ENCODE results near the gene GRIK4. TPM values are rescaled to one million over a fixed set of nuclear protein-coding genes. Genes with fewer than 3 reads are reported as not detected.

Gene GRIK4, protein sequence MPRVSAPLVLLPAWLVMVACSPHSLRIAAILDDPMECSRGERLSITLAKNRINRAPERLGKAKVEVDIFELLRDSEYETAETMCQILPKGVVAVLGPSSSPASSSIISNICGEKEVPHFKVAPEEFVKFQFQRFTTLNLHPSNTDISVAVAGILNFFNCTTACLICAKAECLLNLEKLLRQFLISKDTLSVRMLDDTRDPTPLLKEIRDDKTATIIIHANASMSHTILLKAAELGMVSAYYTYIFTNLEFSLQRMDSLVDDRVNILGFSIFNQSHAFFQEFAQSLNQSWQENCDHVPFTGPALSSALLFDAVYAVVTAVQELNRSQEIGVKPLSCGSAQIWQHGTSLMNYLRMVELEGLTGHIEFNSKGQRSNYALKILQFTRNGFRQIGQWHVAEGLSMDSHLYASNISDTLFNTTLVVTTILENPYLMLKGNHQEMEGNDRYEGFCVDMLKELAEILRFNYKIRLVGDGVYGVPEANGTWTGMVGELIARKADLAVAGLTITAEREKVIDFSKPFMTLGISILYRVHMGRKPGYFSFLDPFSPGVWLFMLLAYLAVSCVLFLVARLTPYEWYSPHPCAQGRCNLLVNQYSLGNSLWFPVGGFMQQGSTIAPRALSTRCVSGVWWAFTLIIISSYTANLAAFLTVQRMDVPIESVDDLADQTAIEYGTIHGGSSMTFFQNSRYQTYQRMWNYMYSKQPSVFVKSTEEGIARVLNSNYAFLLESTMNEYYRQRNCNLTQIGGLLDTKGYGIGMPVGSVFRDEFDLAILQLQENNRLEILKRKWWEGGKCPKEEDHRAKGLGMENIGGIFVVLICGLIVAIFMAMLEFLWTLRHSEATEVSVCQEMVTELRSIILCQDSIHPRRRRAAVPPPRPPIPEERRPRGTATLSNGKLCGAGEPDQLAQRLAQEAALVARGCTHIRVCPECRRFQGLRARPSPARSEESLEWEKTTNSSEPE
- 0.37 TPM for total RNA-seq
- 0.05 TPM for polyA plus RNA-seq

GRCh38 chr11:120511116-120511819, at the start of gene GRIK4:
Gene GRIK4 (plus strand): TSS chr11:120511748. CDS start chr11:120660319, 148,571 bp downstream.
- no peaks in the 10 kb centered on the region for H3K36me3 ChIP-seq (ENCODE audit: insufficient read depth)
- H3K4me1 ChIP-seq (ENCODE audit: insufficient read depth): no peaks in the 10 kb centered on the region
- peak within 1 kb of the TSS; percentile 64 for H3K4me3 ChIP-seq (ENCODE audit: low read depth, low read length)
- no peak within 1 kb of the TSS for H3K27ac ChIP-seq (ENCODE audit: low read depth)
- peak; percentile 37 for DNase-seq (ENCODE audit: extremely low spot score)
- WGBS: 1% methylated on average over 95 of the region's 95 CpGs

DNA sequence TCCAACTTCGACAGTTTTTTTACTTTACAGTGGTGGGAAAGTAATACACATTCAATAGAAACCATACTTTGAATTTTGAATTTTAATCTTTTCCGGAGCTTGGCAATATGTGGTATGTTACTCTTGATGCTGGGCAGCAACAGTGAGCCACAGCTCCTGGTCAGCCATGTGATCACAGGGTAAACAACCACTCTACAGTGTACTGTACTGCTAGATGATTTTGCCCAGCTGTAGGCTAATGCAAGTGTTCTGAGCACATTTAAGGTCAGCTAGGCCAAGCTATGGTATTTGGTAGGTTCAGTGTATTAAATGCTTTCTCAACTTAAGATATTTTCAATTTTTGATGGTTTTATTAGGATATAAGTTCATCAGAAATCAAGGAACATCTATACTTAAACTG, 48.7 kb upstream of the GRIK4 start:
- peaks cover 16% of the 10 kb centered on the region for H3K36me3 ChIP-seq (ENCODE audit: insufficient read depth)
- H3K4me3 ChIP-seq (ENCODE audit: low read depth, low read length): no peak overlapping the region
- 95% methylated on average over 2 of the region's 2 CpGs for WGBS
- H3K4me1 ChIP-seq (ENCODE audit: insufficient read depth): no peaks in the 10 kb centered on the region
- no peak overlapping the region for H3K27ac ChIP-seq (ENCODE audit: low read depth)
- DNase-seq (ENCODE audit: extremely low spot score): no peak

DNA sequence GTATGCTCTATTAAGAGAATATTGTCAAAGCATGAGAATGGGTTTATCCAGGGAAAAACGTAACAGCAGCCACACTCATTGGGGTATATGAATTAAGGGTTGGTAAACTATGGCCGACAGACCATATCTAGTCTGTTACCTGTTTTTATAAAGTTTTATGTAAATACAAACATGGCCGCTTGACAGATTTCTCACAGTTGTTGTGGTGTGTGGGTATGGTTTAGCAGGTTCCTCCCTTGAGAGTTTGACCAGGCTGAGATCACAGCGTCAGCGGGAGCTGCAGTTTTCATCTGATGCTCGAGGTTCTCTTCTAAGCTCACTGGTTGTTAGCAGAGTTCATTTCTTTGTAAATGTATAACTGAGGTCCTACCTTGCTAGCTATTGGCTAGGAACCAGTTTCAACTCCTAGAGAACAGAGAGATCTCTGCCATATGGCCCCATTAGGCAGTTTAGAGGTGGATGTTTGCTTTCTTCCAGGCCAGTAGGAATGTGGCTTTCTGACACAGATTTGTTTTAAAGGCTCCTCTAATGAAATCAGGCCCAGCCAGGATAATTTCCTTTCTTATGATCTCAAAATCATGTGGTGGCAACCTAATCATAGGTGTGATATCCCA, 45.5 kb upstream of the GRIK4 start:
- 88% methylated on average over 6 of the region's 6 CpGs for WGBS
- Histone ChIP-seq H3K27ac (ENCODE audit: low read depth) (no peak overlapping the region), H3K4me3 (ENCODE audit: low read depth, low read length) (no peak overlapping the region), H3K4me1 (ENCODE audit: insufficient read depth) (no peaks in the 10 kb centered on the region), H3K36me3 (ENCODE audit: insufficient read depth) (peaks cover 15% of the 10 kb centered on the region)
- no peak for DNase-seq (ENCODE audit: extremely low spot score)

GRCh38 chr11:120467627-120468026, 43.9 kb upstream of the GRIK4 start:
- H3K4me3 ChIP-seq (ENCODE audit: low read depth, low read length): no peak overlapping the region
- 90% methylated on average over 6 of the region's 6 CpGs for WGBS
- H3K36me3 ChIP-seq (ENCODE audit: insufficient read depth): peaks cover 6% of the 10 kb centered on the region
- no peak for DNase-seq (ENCODE audit: extremely low spot score)
- H3K27ac ChIP-seq (ENCODE audit: low read depth): no peak overlapping the region
- H3K4me1 ChIP-seq (ENCODE audit: insufficient read depth): no peaks in the 10 kb centered on the region

DNA sequence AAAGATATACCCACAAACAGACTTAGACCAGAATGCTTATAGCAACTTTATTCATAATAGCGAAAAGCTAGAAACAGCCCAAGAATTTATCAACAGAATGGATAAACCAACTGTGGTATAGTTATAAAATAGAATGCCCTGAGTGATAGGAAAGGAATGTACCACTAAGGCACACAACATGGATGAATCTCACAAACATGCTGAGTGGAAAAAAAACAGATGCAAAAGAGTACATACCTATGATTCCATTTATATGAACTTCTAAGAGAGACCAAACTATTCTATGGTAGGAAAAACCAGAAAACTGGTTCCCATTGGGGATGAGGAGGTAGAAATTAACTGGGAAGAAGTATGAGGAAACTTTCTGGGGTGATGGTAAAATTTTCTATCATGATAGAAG, 40.4 kb upstream of the GRIK4 start:
- Histone ChIP-seq H3K4me3 (ENCODE audit: low read depth, low read length) (no peak overlapping the region), H3K4me1 (ENCODE audit: insufficient read depth) (no peaks in the 10 kb centered on the region), H3K36me3 (ENCODE audit: insufficient read depth) (peaks cover 9% of the 10 kb centered on the region), H3K27ac (ENCODE audit: low read depth) (no peak overlapping the region)
- WGBS: 89% methylated on average over 1 of the region's 1 CpG
- DNase-seq (ENCODE audit: extremely low spot score): no peak

GRCh38 chr11:120471994-120472393, 39.6 kb upstream of the GRIK4 start:
- no peak overlapping the region for H3K27ac ChIP-seq (ENCODE audit: low read depth)
- WGBS: 94% methylated on average over 3 of the region's 3 CpGs
- H3K4me1 ChIP-seq (ENCODE audit: insufficient read depth): no peaks in the 10 kb centered on the region
- no peak for DNase-seq (ENCODE audit: extremely low spot score)
- H3K36me3 ChIP-seq (ENCODE audit: insufficient read depth): peaks cover 9% of the 10 kb centered on the region
- H3K4me3 ChIP-seq (ENCODE audit: low read depth, low read length): no peak overlapping the region

DNA sequence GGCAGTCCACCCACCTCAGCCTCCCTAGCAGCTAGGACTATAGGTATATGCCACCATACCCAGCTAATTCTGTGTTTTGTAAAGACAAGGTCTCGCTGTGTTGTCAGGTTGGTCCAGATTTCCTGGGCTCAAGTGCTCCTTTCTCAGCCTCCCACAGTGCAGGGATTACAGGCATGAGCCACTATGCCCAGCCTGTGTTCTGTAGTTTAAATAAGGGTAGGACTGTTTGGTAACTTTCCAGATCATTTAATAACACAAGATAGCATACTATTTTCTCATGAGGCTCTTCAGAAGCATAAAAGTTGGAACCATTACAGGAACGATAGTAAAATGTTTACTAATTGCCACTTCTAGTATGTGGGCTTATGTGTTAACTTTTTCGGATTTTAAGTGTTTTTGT, 38.0 kb upstream of the GRIK4 start:
- H3K27ac ChIP-seq (ENCODE audit: low read depth): no peak overlapping the region
- WGBS: 77% methylated on average over 3 of the region's 3 CpGs
- no peak overlapping the region for H3K4me3 ChIP-seq (ENCODE audit: low read depth, low read length)
- H3K36me3 ChIP-seq (ENCODE audit: insufficient read depth): peaks cover 6% of the 10 kb centered on the region
- DNase-seq (ENCODE audit: extremely low spot score): no peak
- no peaks in the 10 kb centered on the region for H3K4me1 ChIP-seq (ENCODE audit: insufficient read depth)

DNA sequence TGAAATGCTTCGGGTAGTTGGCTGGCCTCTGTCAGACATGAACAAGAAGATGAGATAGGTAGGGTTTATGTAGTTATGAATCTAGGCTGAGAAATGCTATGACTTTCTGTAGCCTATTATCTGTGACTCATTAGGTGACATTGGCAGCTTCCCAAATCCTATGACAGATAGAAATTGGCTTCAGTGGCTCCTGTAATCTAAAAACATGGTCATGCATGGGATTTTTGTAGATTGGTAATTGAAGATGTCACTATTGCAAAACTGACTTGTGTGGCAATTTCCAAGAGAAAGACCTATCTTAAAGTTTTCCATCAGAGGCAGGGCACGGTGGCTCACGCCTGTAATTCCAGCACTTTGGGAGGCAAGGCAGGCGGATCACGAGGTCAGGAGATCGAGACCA, 29.4 kb upstream of the GRIK4 start:
- no peaks in the 10 kb centered on the region for H3K4me1 ChIP-seq (ENCODE audit: insufficient read depth)
- peaks cover 4% of the 10 kb centered on the region for H3K36me3 ChIP-seq (ENCODE audit: insufficient read depth)
- 92% methylated on average over 6 of the region's 6 CpGs for WGBS
- DNase-seq (ENCODE audit: extremely low spot score): no peak
- H3K4me3 ChIP-seq (ENCODE audit: low read depth, low read length): no peak overlapping the region
- no peak overlapping the region for H3K27ac ChIP-seq (ENCODE audit: low read depth)

DNA sequence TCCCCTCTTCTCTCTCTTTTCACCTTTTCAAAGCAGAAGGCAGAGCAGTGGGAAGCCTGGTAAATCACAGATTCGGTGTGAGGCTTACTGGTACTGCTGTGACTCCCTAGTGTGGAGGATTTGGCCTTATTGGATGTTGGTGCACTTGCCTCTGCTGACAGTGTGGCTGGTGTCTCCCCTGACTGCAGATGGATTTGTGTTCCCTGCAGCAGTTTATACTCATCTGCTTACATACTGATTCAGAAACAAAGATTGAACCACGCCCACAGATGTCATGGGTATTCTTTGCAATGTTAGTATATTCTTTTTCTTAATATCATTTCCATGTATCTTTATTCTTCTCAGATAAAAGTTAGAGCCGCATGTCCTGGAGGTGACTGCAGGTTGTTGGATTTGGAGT, 26.8 kb upstream of the GRIK4 start:
- H3K4me1 ChIP-seq (ENCODE audit: insufficient read depth): no peaks in the 10 kb centered on the region
- H3K27ac ChIP-seq (ENCODE audit: low read depth): no peak overlapping the region
- H3K4me3 ChIP-seq (ENCODE audit: low read depth, low read length): no peak overlapping the region
- WGBS: 82% methylated on average over 3 of the region's 3 CpGs
- no peak for DNase-seq (ENCODE audit: extremely low spot score)
- H3K36me3 ChIP-seq (ENCODE audit: insufficient read depth): peaks cover 3% of the 10 kb centered on the region

GRCh38 chr11:120486138-120486537, 25.4 kb upstream of the GRIK4 start:
- H3K4me1 ChIP-seq (ENCODE audit: insufficient read depth): no peaks in the 10 kb centered on the region
- H3K36me3 ChIP-seq (ENCODE audit: insufficient read depth): peaks cover 2% of the 10 kb centered on the region
- H3K27ac ChIP-seq (ENCODE audit: low read depth): no peak overlapping the region
- WGBS: 95% methylated on average over 5 of the region's 5 CpGs
- no peak for DNase-seq (ENCODE audit: extremely low spot score)
- H3K4me3 ChIP-seq (ENCODE audit: low read depth, low read length): no peak overlapping the region

DNA sequence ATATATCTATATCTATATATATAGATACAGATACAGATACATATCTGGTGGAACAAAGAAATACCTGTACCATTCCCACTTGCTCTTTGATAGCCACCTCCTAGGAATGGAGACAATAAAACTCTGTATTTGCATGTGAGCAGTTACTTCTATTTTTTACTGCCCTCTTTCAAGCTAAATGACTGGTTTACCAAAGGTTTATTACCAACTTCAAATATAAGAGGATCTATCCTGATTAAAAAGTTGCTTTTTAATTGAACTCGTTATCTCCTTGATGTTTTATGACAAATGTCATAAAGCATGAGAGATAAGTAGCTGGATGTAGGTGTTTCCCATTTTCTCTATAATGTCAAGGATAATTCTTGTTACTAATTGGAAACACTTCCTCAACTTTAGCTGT, 21.7 kb upstream of the GRIK4 start:
- Histone ChIP-seq H3K27ac (ENCODE audit: low read depth) (no peak overlapping the region), H3K4me1 (ENCODE audit: insufficient read depth) (no peaks in the 10 kb centered on the region), H3K4me3 (ENCODE audit: low read depth, low read length) (no peak overlapping the region), H3K36me3 (ENCODE audit: insufficient read depth) (no peaks in the 10 kb centered on the region)
- no peak for DNase-seq (ENCODE audit: extremely low spot score)
- WGBS: 93% methylated on average over 1 of the region's 1 CpG

GRCh38 chr11:120492486-120492885, 19.1 kb upstream of the GRIK4 start:
- 66% methylated on average over 3 of the region's 3 CpGs for WGBS
- Histone ChIP-seq H3K27ac (ENCODE audit: low read depth) (no peak overlapping the region), H3K4me3 (ENCODE audit: low read depth, low read length) (no peak overlapping the region), H3K36me3 (ENCODE audit: insufficient read depth) (no peaks in the 10 kb centered on the region), H3K4me1 (ENCODE audit: insufficient read depth) (no peaks in the 10 kb centered on the region)
- DNase-seq (ENCODE audit: extremely low spot score): no peak

- Histone ChIP-seq H3K4me3 (ENCODE audit: low read depth, low read length) (no peak overlapping the region), H3K27ac (ENCODE audit: low read depth) (no peak overlapping the region), H3K4me1 (ENCODE audit: insufficient read depth) (no peaks in the 10 kb centered on the region), H3K36me3 (ENCODE audit: insufficient read depth) (no peaks in the 10 kb centered on the region)
- DNase-seq (ENCODE audit: extremely low spot score): no peak
- 50% methylated on average over 2 of the region's 2 CpGs for WGBS
These were observed 17.0 kb upstream of the GRIK4 start for GRCh38 chr11:120494595-120494994.

Data from urinary bladder (tissue), 4 donors.